Measurements from ENCODE around the gene NALCN. TPM values are rescaled to one million over a fixed set of nuclear protein-coding genes. Genes with fewer than 3 reads are reported as not detected.

The NALCN gene
- total and polyA plus RNA-seq, 8 donors, result 0.26 to 1.9 (median 0.74) TPM

DNA sequence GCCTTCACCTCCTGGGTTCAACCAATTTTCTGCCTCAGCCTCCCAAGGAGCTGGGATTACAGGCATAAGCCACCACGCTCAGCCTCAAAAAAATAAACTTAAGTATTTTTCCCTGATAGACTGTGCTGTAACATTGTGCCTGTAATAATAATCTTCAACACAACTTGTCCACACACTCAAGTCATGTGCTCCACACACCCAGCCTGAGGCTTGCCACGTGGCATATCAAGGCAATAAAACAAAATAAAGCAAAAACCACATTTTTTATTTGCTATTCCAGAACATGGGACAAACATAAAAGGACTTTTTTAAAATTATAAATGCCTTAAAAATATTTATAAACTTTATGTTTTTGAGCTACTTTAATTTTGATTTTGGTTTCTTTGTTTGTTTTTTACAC is 115.8 kb downstream of the NALCN start:
- DNase-seq, result no peak
- Histone ChIP-seq H3K27ac (no peak overlapping the region), H3K27me3 (no peaks in the 10 kb centered on the region), H3K4me3 (no peak overlapping the region), H3K4me1 (no peaks in the 10 kb centered on the region), H3K36me3 (no peaks in the 10 kb centered on the region), H3K9me3 (no peaks in the 10 kb centered on the region)
- no peak for ATAC-seq
- no peak for TF ChIP-seq CTCF (IDR thresholded peaks at IDR 0.05)
- intact Hi-C loops (cut with DNase I), result no loop called here

- no peak for DNase-seq
- intact Hi-C loops (cut with DNase I), result no loop called here
- peaks cover 0 to 6% of the 10 kb centered on the region in 2 donors for H3K9me3 ChIP-seq
- no peak for ATAC-seq
- no peaks in the 10 kb centered on the region for H3K4me1 ChIP-seq
- no peak overlapping the region for H3K4me3 ChIP-seq
- no peak overlapping the region for H3K27ac ChIP-seq
- no peaks in the 10 kb centered on the region for H3K27me3 ChIP-seq
- H3K36me3 ChIP-seq, result no peaks in the 10 kb centered on the region
- TF ChIP-seq CTCF (IDR thresholded peaks at IDR 0.05), result no peak
Observed at GRCh38 chr13:101298517-101298916, 117.8 kb downstream of the NALCN start.

DNA sequence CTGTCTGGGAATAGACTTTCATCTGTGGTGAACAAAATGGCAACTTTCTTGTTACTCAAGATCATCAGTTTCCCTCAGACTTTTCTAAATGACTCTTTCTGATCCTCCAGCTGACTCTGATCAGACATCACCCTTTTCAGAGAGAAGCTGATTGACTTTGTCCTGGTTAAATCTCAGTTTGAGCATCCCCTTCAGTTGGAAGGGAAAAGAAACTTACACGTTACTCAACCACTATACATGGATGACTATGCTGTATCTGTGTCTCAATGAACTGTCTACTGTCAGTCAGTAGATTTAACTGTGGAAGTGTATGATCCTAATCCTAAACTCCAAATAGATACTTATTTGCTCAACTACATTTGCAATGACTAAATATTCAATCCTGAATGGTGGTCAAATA is 118.5 kb downstream of the NALCN start:
- no peak overlapping the region for H3K27ac ChIP-seq

DNA sequence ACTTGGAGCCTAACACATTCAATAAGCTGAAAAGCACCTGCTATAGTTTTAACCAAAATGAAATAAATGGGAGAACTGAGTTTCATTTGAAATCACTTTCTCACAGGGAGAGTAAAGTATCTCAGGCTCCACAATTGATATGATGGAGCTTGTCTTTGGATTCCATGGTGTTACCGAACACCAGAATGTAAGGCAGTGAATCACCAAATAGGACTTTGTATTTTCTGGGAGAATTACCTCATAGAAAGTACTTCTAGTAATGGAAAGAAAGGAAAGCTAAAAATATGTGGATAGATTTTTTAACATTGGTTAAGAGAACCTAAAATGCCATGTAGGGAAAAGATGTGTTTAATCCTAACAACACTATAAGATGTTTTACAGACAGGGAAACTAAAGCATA is 123.6 kb downstream of the NALCN start:
- intact Hi-C loops (cut with DNase I), result no loop called here
- Histone ChIP-seq H3K9me3 (peaks cover 0 to 6% of the 10 kb centered on the region in 2 donors), H3K4me1 (no peaks in the 10 kb centered on the region), H3K27me3 (no peaks in the 10 kb centered on the region), H3K4me3 (no peak overlapping the region), H3K27ac (no peak overlapping the region), H3K36me3 (no peaks in the 10 kb centered on the region)
- ATAC-seq (no peak), DNase-seq (no peak)
- TF ChIP-seq CTCF (IDR thresholded peaks at IDR 0.05), result no peak

More for the DNA sequence above, 118.5 kb downstream of the NALCN start:
- no peaks in the 10 kb centered on the region for H3K27me3 ChIP-seq
- no peak for DNase-seq
- ATAC-seq, result no peak
- intact Hi-C loops (cut with DNase I), result no loop called here
- no peak overlapping the region for H3K4me3 ChIP-seq
- H3K9me3 ChIP-seq, result peaks cover 0 to 6% of the 10 kb centered on the region in 2 donors
- no peaks in the 10 kb centered on the region for H3K4me1 ChIP-seq
- no peaks in the 10 kb centered on the region for H3K36me3 ChIP-seq
- TF ChIP-seq CTCF (IDR thresholded peaks at IDR 0.05), result no peak

GRCh38 chr13:101291646-101292515 is 124.4 kb downstream of the NALCN start:
- no peaks in the 10 kb centered on the region for H3K36me3 ChIP-seq
- H3K4me3 ChIP-seq, result no peak overlapping the region
- no peaks in the 10 kb centered on the region for H3K27me3 ChIP-seq
- no peak for TF ChIP-seq CTCF (IDR thresholded peaks at IDR 0.05)
- intact Hi-C loops (cut with DNase I), result no loop called here
- ATAC-seq (no peak), DNase-seq (no peak)
- H3K9me3 ChIP-seq, result peaks cover 0 to 6% of the 10 kb centered on the region in 2 donors
- no peaks in the 10 kb centered on the region for H3K4me1 ChIP-seq
- H3K27ac ChIP-seq, result no peak overlapping the region

All from left lung (tissue), 10 donors.